Middle frontal gyrus (tissue), 1 donor: ENCODE data around the gene CPLX1.
"Not testable (repeated sequence)": the region's sequence is repeated elsewhere in the genome, so short reads cannot be mapped to it uniquely, and the experiment has no call there.

ENCODE experiments used
- DNase-seq: peaks from one replicate; pipeline ENCODE4 v3.0.0-alpha.2; 2015; ENCODE audit warnings: low spot score; ENCODE audit errors: extremely low spot score

The CPLX1 gene

GRCh38 chr4:736561-736960, 89.4 kb downstream of the CPLX1 start:
- not testable (repeated sequence) for DNase-seq

GRCh38 chr4:735583-735982, 90.3 kb downstream of the CPLX1 start:
- DNase-seq: no peak
